GM23338 (cell line): Measurements from ENCODE around the gene NAA10. TPM values are rescaled to one million over a fixed set of nuclear protein-coding genes. Genes with fewer than 3 reads are reported as not detected.

ENCODE experiments used
- ATAC-seq: fragments of 200-7000 bp; cut with Tn5 transposase; 3 replicates; pipeline ENCODE4 v1.9.1; 2020
- DNase-seq: peaks from one replicate; pipeline ENCODE4 v3.0.0-alpha.2; 2015; ENCODE audit warnings: low spot score
- H2AFZ ChIP-seq: fragments of 200-600 bp; sonication (generic); 2 replicates; pipeline ENCODE4 v1.8.0; 2016; ENCODE audit warnings: antibody characterized with exemption, mild to moderate bottlenecking, moderate library complexity
- H3F3A ChIP-seq: fragments of 200-600 bp; sonication (generic); replicated peaks from 2 replicates; pipeline ENCODE4 v1.8.0; 2017; ENCODE audit warnings: antibody characterized with exemption, mixed run types, low read depth
- H3K27ac ChIP-seq: fragments of 200-600 bp; sonication (generic); 2 replicates; pipeline ENCODE4 v1.6.1; 2016; ENCODE audit warnings: low read depth
- H3K27me3 ChIP-seq: fragments of 200-600 bp; sonication (generic); 2 replicates; pipeline ENCODE4 v1.8.0; 2016; ENCODE audit warnings: mild to moderate bottlenecking, mixed run types, moderate library complexity; ENCODE audit not compliant: insufficient read depth
- H3K36me3 ChIP-seq: fragments of 200-600 bp; sonication (generic); 2 replicates; pipeline ENCODE4 v1.8.0; 2016; ENCODE audit warnings: mild to moderate bottlenecking; ENCODE audit not compliant: insufficient read depth
- H3K4me1 ChIP-seq: fragments of 200-600 bp; sonication (generic); 2 replicates; pipeline ENCODE4 v1.8.0; 2016; ENCODE audit warnings: mild to moderate bottlenecking, moderate library complexity; ENCODE audit not compliant: insufficient read depth
- H3K4me2 ChIP-seq: fragments of 200-600 bp; sonication (generic); 2 replicates; pipeline ENCODE4 v1.7.1; 2017; ENCODE audit warnings: mixed run types
- H3K4me3 ChIP-seq: fragments of 200-600 bp; sonication (generic); 2 replicates; pipeline ENCODE4 v1.6.1; 2016; ENCODE audit warnings: mixed run types
- H3K79me2 ChIP-seq: fragments of 200-600 bp; sonication (generic); replicated peaks from 2 replicates; pipeline ENCODE4 v1.8.0; 2017; ENCODE audit warnings: mild to moderate bottlenecking; ENCODE audit not compliant: insufficient read depth
- H3K9me2 ChIP-seq: fragments of 200-600 bp; sonication (generic); 2 replicates; pipeline ENCODE4 v1.8.0; 2017; ENCODE audit not compliant: insufficient read depth
- H4K20me1 ChIP-seq: fragments of 200-600 bp; sonication (generic); replicated peaks from 2 replicates; pipeline ENCODE4 v1.8.0; 2017; ENCODE audit warnings: mild to moderate bottlenecking; ENCODE audit not compliant: insufficient read depth
- H3K27ac Mint-ChIP-seq: 2 replicates; pipeline ENCODE4 v1.8.0; 2020; ENCODE audit warnings: inconsistent platforms, mild to moderate bottlenecking, moderate library complexity, mixed read lengths
- H3K27me3 Mint-ChIP-seq: 3 replicates; pipeline ENCODE4 v1.8.0; 2022; ENCODE audit warnings: low read depth, mild to moderate bottlenecking, moderate library complexity, mixed read lengths, inconsistent platforms; ENCODE audit not compliant: insufficient read depth, poor library complexity
- H3K36me3 Mint-ChIP-seq: 3 replicates; pipeline ENCODE4 v1.8.0; 2021; ENCODE audit warnings: low read depth, mild to moderate bottlenecking, inconsistent platforms, moderate library complexity, mixed read lengths
- H3K4me1 Mint-ChIP-seq: 3 replicates; pipeline ENCODE4 v1.8.0; 2020; ENCODE audit warnings: mild to moderate bottlenecking, inconsistent platforms, mixed read lengths
- H3K4me3 Mint-ChIP-seq: 3 replicates; pipeline ENCODE4 v1.8.0; 2021; ENCODE audit warnings: moderate library complexity, mild to moderate bottlenecking, inconsistent platforms, mixed read lengths
- H3K9me3 Mint-ChIP-seq: 3 replicates; pipeline ENCODE4 v1.8.0; 2020; ENCODE audit warnings: moderate library complexity, mild to moderate bottlenecking, inconsistent platforms, mixed read lengths
- EZH2phosphoT487 ChIP-seq: fragments of 200-600 bp; sonication (generic); IDR thresholded peaks from one replicate; pipeline ENCODE4 v1.8.1; 2018; ENCODE audit warnings: antibody characterized with exemption; ENCODE audit not compliant: unreplicated experiment
- POLR2AphosphoS5 ChIP-seq: IDR thresholded peaks from 2 replicates; pipeline ENCODE4 v1.6.1; 2016; ENCODE audit warnings: antibody characterized with exemption, low read depth
- STAT1 ChIP-seq: IDR thresholded peaks from one replicate; pipeline ENCODE4 v1.6.1; 2016; ENCODE audit warnings: antibody characterized with exemption; ENCODE audit not compliant: unreplicated experiment
- ZNF114 ChIP-seq: fragments of 250-450 bp; sonication (Bioruptor Pico); IDR thresholded peaks from 2 replicates; pipeline ENCODE4 v1.5.0; 2020; ENCODE audit warnings: mild to moderate bottlenecking, moderate library complexity
- ZNF331 ChIP-seq: fragments of 250-450 bp; sonication (Bioruptor Pico); IDR thresholded peaks from 2 replicates; pipeline ENCODE4 v1.5.0; 2020; ENCODE audit warnings: low read depth, mild to moderate bottlenecking, moderate library complexity
- polyA plus RNA-seq: library from polyadenylated mRNA; unstranded; fragments of >200 nt; fragmentation: Nextera tagmentation; extraction: Ambion mirVana; gene quantifications from 2 replicates; pipeline ENCODE4 v1.2.1, GENCODE V29; 2016
- total RNA-seq: library from RNA; depleted of rRNA; stranded (reverse); fragments of >200 nt; shearing (Covaris generic); gene quantifications from 2 replicates; pipeline ENCODE4 v1.2.3, GENCODE V29; 2014
- TF ChIP-seq, protein P1 (sequence below): IDR thresholded peaks from one replicate; pipeline ENCODE4 v1.6.1; 2018; ENCODE audit warnings: antibody characterized with exemption; ENCODE audit not compliant: unreplicated experiment
- TF ChIP-seq, protein P2 (sequence below), 2 experiments: fragments of 200-600 bp in 1 of 2; sonication (generic) in 1 of 2; conservative IDR thresholded peaks; 2 replicates each; pipeline versions ENCODE4 v1.5.1 to v1.6.1; 2016 to 2017; ENCODE audit warnings: antibody characterized with exemption in 2 of 2, low read depth in 2 of 2, mild to moderate bottlenecking in 2 of 2, moderate library complexity in 1 of 2

The NAA10 gene
- total and polyA plus RNA-seq, 2 experiments from 2014 or later: 136 to 145 TPM

DNA sequence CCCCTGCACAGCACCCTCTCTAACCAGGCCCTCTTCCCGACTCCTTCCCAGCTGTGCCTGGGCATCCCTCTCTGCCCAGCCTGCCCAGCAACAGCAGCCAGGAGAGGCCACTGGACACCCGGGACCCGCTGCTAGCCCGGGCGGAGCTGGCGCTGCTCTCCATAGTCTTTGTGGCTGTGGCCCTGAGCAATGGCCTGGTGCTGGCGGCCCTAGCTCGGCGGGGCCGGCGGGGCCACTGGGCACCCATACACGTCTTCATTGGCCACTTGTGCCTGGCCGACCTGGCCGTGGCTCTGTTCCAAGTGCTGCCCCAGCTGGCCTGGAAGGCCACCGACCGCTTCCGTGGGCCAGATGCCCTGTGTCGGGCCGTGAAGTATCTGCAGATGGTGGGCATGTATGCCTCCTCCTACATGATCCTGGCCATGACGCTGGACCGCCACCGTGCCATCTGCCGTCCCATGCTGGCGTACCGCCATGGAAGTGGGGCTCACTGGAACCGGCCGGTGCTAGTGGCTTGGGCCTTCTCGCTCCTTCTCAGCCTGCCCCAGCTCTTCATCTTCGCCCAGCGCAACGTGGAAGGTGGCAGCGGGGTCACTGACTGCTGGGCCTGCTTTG is 29.2 kb downstream of the NAA10 start (continued):
- TF ChIP-seq EZH2phosphoT487 (no peak), POLR2AphosphoS5 (no peak), ZNF114 (CRISPR knock-in tag) (no peak), ZNF331 (CRISPR knock-in tag) (no peak)

DNA sequence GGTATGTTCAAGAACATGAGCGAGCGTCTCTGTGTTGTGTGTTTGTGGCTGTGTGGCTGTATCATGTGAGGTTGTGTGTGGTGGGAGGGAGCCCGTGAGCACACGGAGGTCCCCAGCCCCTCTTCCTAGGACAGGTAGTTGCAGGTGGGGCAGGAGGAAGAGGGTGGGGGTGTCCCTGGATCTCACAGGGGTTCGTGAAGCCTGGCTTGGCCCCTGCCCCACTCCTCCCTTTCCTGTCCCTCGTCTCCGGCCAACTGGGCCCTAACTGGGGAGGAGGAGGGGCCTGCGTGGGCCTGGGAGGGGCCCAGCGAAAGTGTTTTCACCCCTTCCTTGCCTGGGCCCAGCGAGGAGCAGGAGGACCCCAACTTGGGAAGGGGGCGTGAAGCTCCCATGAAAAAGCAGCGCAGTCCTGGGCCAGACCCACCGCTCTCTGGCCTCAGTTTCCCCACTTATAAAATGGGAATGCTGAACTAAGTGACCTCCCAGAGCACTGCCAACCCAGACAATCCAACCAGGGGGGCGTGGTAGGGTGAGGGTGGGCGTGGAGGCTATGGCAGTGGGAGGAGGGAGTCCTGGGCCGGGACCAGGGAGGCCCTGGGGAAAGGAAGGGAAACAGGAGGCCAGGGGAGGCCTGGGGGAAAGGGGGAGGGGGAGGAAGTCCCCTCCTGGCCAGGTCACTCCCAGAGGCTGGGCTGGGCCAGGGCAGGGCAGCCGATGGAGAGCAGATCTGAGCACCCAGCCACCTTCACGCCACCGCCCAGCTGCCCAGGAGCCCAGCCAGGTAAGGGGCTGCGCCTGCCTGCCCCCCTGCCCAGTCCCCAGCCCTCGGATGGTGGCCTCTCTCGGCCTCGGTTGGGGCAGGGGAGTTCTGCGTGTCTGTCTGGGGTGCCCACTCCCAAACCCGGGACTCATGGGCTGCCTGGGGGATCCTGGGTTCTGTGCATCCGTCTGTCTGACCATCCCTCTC is 30.6 kb downstream of the NAA10 start, which contains the start of gene AVPR2:
Gene AVPR2, plus strand, starts transcription at position 683 of the 967 bp plus-strand sequence. CDS start 473 bp downstream, outside the sequence.
- peaks cover 5% of the 10 kb centered on the region; the same call in 1 of the 2 replicates for H3K4me1 ChIP-seq
- H3K4me3 ChIP-seq: no peak within 1 kb of the TSS
- no peaks in the 10 kb centered on the region for H3K36me3 ChIP-seq
- no peaks in the 10 kb centered on the region for H4K20me1 ChIP-seq
- H3K27ac ChIP-seq: no peak within 1 kb of the TSS
- H3K79me2 ChIP-seq: no peaks in the 10 kb centered on the region
- no peak within 1 kb of the TSS for H2AFZ ChIP-seq
- DNase-seq (no peak), ATAC-seq (peak; percentile 12)
- no peaks in the 10 kb centered on the region for H3F3A ChIP-seq
- Mint-ChIP-seq H3K27me3 (peaks cover 15% of the 10 kb centered on the region), H3K4me1 (peaks cover 26% of the 10 kb centered on the region), H3K36me3 (no peaks in the 10 kb centered on the region), H3K9me3 (no peaks in the 10 kb centered on the region; the same call in 2 of the 3 replicates), H3K27ac (peak within 1 kb of the TSS; percentile 77; the same call in 1 of the 2 replicates), H3K4me3 (no peak within 1 kb of the TSS)
- TF ChIP-seq ZNF114 (CRISPR knock-in tag): no peak
- TF ChIP-seq, protein P1, sequence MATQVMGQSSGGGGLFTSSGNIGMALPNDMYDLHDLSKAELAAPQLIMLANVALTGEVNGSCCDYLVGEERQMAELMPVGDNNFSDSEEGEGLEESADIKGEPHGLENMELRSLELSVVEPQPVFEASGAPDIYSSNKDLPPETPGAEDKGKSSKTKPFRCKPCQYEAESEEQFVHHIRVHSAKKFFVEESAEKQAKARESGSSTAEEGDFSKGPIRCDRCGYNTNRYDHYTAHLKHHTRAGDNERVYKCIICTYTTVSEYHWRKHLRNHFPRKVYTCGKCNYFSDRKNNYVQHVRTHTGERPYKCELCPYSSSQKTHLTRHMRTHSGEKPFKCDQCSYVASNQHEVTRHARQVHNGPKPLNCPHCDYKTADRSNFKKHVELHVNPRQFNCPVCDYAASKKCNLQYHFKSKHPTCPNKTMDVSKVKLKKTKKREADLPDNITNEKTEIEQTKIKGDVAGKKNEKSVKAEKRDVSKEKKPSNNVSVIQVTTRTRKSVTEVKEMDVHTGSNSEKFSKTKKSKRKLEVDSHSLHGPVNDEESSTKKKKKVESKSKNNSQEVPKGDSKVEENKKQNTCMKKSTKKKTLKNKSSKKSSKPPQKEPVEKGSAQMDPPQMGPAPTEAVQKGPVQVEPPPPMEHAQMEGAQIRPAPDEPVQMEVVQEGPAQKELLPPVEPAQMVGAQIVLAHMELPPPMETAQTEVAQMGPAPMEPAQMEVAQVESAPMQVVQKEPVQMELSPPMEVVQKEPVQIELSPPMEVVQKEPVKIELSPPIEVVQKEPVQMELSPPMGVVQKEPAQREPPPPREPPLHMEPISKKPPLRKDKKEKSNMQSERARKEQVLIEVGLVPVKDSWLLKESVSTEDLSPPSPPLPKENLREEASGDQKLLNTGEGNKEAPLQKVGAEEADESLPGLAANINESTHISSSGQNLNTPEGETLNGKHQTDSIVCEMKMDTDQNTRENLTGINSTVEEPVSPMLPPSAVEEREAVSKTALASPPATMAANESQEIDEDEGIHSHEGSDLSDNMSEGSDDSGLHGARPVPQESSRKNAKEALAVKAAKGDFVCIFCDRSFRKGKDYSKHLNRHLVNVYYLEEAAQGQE: no peak
- TF ChIP-seq STAT1: no peak
- TF ChIP-seq, protein P2, sequence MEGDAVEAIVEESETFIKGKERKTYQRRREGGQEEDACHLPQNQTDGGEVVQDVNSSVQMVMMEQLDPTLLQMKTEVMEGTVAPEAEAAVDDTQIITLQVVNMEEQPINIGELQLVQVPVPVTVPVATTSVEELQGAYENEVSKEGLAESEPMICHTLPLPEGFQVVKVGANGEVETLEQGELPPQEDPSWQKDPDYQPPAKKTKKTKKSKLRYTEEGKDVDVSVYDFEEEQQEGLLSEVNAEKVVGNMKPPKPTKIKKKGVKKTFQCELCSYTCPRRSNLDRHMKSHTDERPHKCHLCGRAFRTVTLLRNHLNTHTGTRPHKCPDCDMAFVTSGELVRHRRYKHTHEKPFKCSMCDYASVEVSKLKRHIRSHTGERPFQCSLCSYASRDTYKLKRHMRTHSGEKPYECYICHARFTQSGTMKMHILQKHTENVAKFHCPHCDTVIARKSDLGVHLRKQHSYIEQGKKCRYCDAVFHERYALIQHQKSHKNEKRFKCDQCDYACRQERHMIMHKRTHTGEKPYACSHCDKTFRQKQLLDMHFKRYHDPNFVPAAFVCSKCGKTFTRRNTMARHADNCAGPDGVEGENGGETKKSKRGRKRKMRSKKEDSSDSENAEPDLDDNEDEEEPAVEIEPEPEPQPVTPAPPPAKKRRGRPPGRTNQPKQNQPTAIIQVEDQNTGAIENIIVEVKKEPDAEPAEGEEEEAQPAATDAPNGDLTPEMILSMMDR (conservative IDR thresholded peaks at IDR 0.05; ENCODE audit: low read depth in 2 of 2): no peak
- no peak for TF ChIP-seq POLR2AphosphoS5
- no peak within 1 kb of the TSS for H3K4me2 ChIP-seq
- no peaks in the 10 kb centered on the region for H3K27me3 ChIP-seq
- H3K9me2 ChIP-seq: no peaks in the 10 kb centered on the region
